CD14-positive monocyte (primary cell): ENCODE results near the gene DENND1B. TPM values are rescaled to one million over a fixed set of nuclear protein-coding genes. Genes with fewer than 3 reads are reported as not detected.

Experiments used
- DNase-seq, 3 donors: peaks; one replicate each; pipeline ENCODE4 v3.0.0-alpha.2; 2011 to 2022
- H2AFZ ChIP-seq: 2 replicates; pipeline ENCODE4 v1.6.0; 2012; ENCODE audit warnings: mild to moderate bottlenecking, low read depth, low read length, inconsistent platforms; ENCODE audit not compliant: insufficient read depth, poor library complexity, severe bottlenecking
- H3K27ac ChIP-seq, 2 donors: 1 replicate in 1 of 2; 2 replicates in 1 of 2; pipeline ENCODE4 v1.5.1; 2012 to 2013; ENCODE audit warnings: low read length in 2 of 2, control low read depth in 1 of 2, inconsistent platforms in 1 of 2, low read depth in 1 of 2, mild to moderate bottlenecking in 1 of 2
- H3K27me3 ChIP-seq, 2 donors: one replicate each; pipeline versions ENCODE4 v1.6.0 to v1.6.1; 2011 to 2013; ENCODE audit warnings: low read length in 2 of 2; ENCODE audit not compliant: control insufficient read depth in 2 of 2, insufficient read depth in 2 of 2
- H3K36me3 ChIP-seq, 2 donors: replicated peaks in 1 of 2; 1 replicate in 1 of 2; 2 replicates in 1 of 2; pipeline versions ENCODE4 v1.5.1 to v1.6.1; 2012 to 2013; ENCODE audit warnings: low read length in 2 of 2, control low read depth in 1 of 2, inconsistent platforms in 1 of 2, mild to moderate bottlenecking in 1 of 2; ENCODE audit not compliant: insufficient read depth in 2 of 2, control insufficient read depth in 1 of 2
- H3K4me1 ChIP-seq, 2 donors: 1 replicate in 1 of 2; 2 replicates in 1 of 2; pipeline versions ENCODE4 v1.5.1 to v1.6.1; 2012 to 2013; ENCODE audit warnings: low read length in 2 of 2, control low read depth in 1 of 2, inconsistent platforms in 1 of 2, mild to moderate bottlenecking in 1 of 2, moderate library complexity in 1 of 2; ENCODE audit not compliant: insufficient read depth in 2 of 2, control insufficient read depth in 1 of 2
- H3K4me2 ChIP-seq: replicated peaks from 2 replicates; pipeline ENCODE3; 2012; ENCODE audit warnings: low read length, moderate library complexity, mild to moderate bottlenecking; ENCODE audit not compliant: poor library complexity, severe bottlenecking; ENCODE audit errors: extremely low read depth
- H3K4me3 ChIP-seq, 3 experiments: fragments of 200-600 bp in 1 of 3; sonication (generic) in 1 of 3; replicated peaks in 1 of 3; 1 replicate in 2 of 3; 2 replicates in 1 of 3; pipeline ENCODE4 v1.5.1; 2011 to 2013; ENCODE audit warnings: low read length in 3 of 3, mild to moderate bottlenecking in 3 of 3, control low read depth in 2 of 3, low read depth in 2 of 3, inconsistent platforms in 1 of 3, moderate library complexity in 1 of 3
- H3K79me2 ChIP-seq: 2 replicates; pipeline ENCODE4 v1.6.0; 2012; ENCODE audit warnings: mild to moderate bottlenecking, control low read depth, inconsistent platforms, low read length, moderate library complexity; ENCODE audit not compliant: insufficient read depth
- H3K9ac ChIP-seq: 2 replicates; pipeline ENCODE4 v1.6.0; 2017; ENCODE audit warnings: low read length, mild to moderate bottlenecking; ENCODE audit not compliant: insufficient read depth, poor library complexity, severe bottlenecking
- H3K9me3 ChIP-seq, 2 donors: replicated peaks in 1 of 2; 1 replicate in 1 of 2; 2 replicates in 1 of 2; pipeline versions ENCODE4 v1.5.1 to v1.6.1; 2012 to 2013; ENCODE audit warnings: low read length in 2 of 2, control low read depth in 1 of 2; ENCODE audit not compliant: control insufficient read depth in 1 of 2, insufficient read depth in 1 of 2
- H4K20me1 ChIP-seq: 2 replicates; pipeline ENCODE4 v1.6.0; 2012; ENCODE audit warnings: mild to moderate bottlenecking, low read length, control low read depth, moderate library complexity; ENCODE audit not compliant: insufficient read depth
- H3K27ac Mint-ChIP-seq, 7 donors: one replicate each; pipeline ENCODE4 v1.8.0; 2020; ENCODE audit warnings: mild to moderate bottlenecking in 7 of 7, mixed read lengths in 7 of 7, moderate library complexity in 6 of 7, inconsistent platforms in 2 of 7
- H3K27me3 Mint-ChIP-seq, 3 donors: one replicate each; pipeline ENCODE4 v1.8.0; 2021 to 2022; ENCODE audit warnings: low read depth in 3 of 3, mild to moderate bottlenecking in 3 of 3, mixed read lengths in 3 of 3, moderate library complexity in 3 of 3, inconsistent platforms in 1 of 3
- H3K36me3 Mint-ChIP-seq, 2 donors: one replicate each; pipeline ENCODE4 v1.8.0; 2020; ENCODE audit warnings: mixed read lengths in 2 of 2, inconsistent platforms in 1 of 2, mild to moderate bottlenecking in 1 of 2
- H3K4me1 Mint-ChIP-seq: one replicate; pipeline ENCODE4 v1.8.0; 2020; ENCODE audit warnings: mild to moderate bottlenecking, mixed read lengths
- H3K4me3 Mint-ChIP-seq, 2 donors: one replicate each; pipeline ENCODE4 v1.8.0; 2020; ENCODE audit warnings: mild to moderate bottlenecking in 2 of 2, mixed read lengths in 2 of 2, moderate library complexity in 1 of 2
- H3K9me3 Mint-ChIP-seq, 7 donors: one replicate each; pipeline ENCODE4 v1.8.0; 2020 to 2022; ENCODE audit warnings: mixed read lengths in 7 of 7, mild to moderate bottlenecking in 6 of 7, moderate library complexity in 6 of 7, inconsistent platforms in 2 of 7
- WGBS: methylation state at CpG from one replicate; pipeline ENCODE4 v1.1.5; 2013; ENCODE audit warnings: missing lambda C conversion rate; ENCODE audit not compliant: insufficient coverage; 5-methylcytosine and 5-hydroxymethylcytosine counted together
- intact Hi-C, 2 donors: fragments of 100-400 bp; cut with micrococcal nuclease; formaldehyde crosslinking; loops; one replicate each; pipeline versions ENCODE4 v1.15.0 to v1.15.1; 2023
- polyA plus RNA-seq, 3 donors: library from polyadenylated mRNA; depleted of rRNA in 1 of 3; unstranded in 2 of 3; stranded (reverse) in 1 of 3; fragments of 300-500 nt in 2 of 3; fragments of >200 nt in 1 of 3; fragmentation: Illumina TruSeq in 2 of 3; gene quantifications; 1 replicate in 2 of 3; 2 replicates in 1 of 3; pipeline ENCODE4 v1.2.3, GENCODE V29; 2012 to 2021
- TF ChIP-seq, protein P1 (sequence below): fragments of 200-600 bp; IDR thresholded peaks from one replicate; pipeline ENCODE4 v1.8.0; 2022; ENCODE audit warnings: antibody characterized with exemption, mild to moderate bottlenecking

The DENND1B gene
- polyA plus RNA-seq, 3 donors = 3.0 to 8.2 (median 5.7) TPM

DNA sequence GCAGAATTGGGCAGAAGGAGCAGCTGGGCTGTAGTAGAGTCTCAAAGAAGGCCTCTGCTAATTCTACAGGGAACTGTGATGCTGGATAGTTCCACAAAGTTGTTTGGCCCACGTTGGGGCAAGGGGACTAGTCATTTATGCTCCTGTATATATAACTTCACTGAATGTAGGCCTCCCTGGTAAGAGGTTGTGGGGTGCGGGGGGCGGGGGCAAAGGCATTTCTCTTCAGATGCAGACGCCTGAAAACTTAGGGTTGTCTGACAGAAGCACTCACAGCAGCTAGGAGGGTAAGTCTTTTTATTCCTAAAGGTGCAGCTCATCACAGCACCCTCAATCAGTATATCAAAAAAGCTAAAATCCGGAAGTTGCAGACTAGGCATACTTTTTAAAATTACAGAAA lies 38.5 kb upstream of the DENND1B start:
- Histone ChIP-seq H2AFZ (no peak overlapping the region), H3K27me3 (no peaks in the 10 kb centered on the region), H3K27ac (no peak overlapping the region), H3K4me1 (no peaks in the 10 kb centered on the region), H3K36me3 (no peaks in the 10 kb centered on the region), H3K79me2 (no peaks in the 10 kb centered on the region), H3K4me3 (no peak overlapping the region), H3K9ac (no peak overlapping the region), H3K4me2 (no peak overlapping the region), H3K9me3 (peaks cover 0 to 4% of the 10 kb centered on the region in 2 donors), H4K20me1 (no peaks in the 10 kb centered on the region)
- Mint-ChIP-seq H3K4me3 (no peak overlapping the region), H3K27ac (no peak overlapping the region), H3K4me1 (no peaks in the 10 kb centered on the region), H3K9me3 (peaks cover 0 to 18% (median 4%) of the 10 kb centered on the region in 7 donors), H3K27me3 (peaks cover 0 to 2% (median 0%) of the 10 kb centered on the region in 3 donors), H3K36me3 (no peaks in the 10 kb centered on the region)
- WGBS = 60% methylated on average over 1 of the region's 5 CpGs
- intact Hi-C loops = no loop called here
- no peak for DNase-seq
- TF ChIP-seq, protein P1, sequence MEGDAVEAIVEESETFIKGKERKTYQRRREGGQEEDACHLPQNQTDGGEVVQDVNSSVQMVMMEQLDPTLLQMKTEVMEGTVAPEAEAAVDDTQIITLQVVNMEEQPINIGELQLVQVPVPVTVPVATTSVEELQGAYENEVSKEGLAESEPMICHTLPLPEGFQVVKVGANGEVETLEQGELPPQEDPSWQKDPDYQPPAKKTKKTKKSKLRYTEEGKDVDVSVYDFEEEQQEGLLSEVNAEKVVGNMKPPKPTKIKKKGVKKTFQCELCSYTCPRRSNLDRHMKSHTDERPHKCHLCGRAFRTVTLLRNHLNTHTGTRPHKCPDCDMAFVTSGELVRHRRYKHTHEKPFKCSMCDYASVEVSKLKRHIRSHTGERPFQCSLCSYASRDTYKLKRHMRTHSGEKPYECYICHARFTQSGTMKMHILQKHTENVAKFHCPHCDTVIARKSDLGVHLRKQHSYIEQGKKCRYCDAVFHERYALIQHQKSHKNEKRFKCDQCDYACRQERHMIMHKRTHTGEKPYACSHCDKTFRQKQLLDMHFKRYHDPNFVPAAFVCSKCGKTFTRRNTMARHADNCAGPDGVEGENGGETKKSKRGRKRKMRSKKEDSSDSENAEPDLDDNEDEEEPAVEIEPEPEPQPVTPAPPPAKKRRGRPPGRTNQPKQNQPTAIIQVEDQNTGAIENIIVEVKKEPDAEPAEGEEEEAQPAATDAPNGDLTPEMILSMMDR = no peak

DNA sequence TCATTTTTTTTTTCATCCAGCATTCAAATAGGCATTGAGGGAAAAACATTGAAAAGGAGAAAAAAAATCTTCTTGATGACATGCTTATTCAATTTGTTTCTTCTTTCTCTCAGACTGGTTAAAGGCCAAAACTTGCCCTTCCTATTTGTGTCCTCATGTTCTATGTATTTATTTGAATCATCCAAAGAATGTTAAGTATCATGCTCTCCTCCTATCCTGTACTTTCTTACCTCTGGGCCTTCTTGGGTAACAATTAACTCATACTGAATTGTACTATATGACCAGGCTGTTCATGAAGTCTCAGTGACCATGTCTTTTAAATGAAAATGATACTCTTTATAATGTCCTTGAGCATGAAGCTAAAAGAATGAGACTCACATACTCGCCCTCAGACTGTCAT lies 36.5 kb upstream of the DENND1B start:
- Histone ChIP-seq H3K4me2 (no peak overlapping the region), H3K27ac (no peak overlapping the region), H3K36me3 (no peaks in the 10 kb centered on the region), H3K9ac (no peak overlapping the region), H3K27me3 (no peaks in the 10 kb centered on the region), H3K79me2 (no peaks in the 10 kb centered on the region), H2AFZ (no peak overlapping the region), H3K9me3 (no peaks in the 10 kb centered on the region), H3K4me1 (no peaks in the 10 kb centered on the region), H4K20me1 (no peaks in the 10 kb centered on the region), H3K4me3 (no peak overlapping the region)
- Mint-ChIP-seq H3K4me1 (no peaks in the 10 kb centered on the region), H3K27me3 (peaks cover 0 to 2% (median 0%) of the 10 kb centered on the region in 3 donors), H3K27ac (no peak overlapping the region), H3K4me3 (no peak overlapping the region), H3K9me3 (peaks cover 0 to 16% (median 3%) of the 10 kb centered on the region in 7 donors), H3K36me3 (no peaks in the 10 kb centered on the region)
- WGBS = no CpG with 5 or more reads among the region's 1 CpG
- TF ChIP-seq, protein P1 = no peak
- intact Hi-C loops = no loop called here
- no peak for DNase-seq
